ENCODE results near the gene NELL1.

NELL1 gene

GRCh38 chr11:21177379-21177778, 508.0 kb downstream of the NELL1 start:
- TF ChIP-seq CTCF (IDR thresholded peaks at IDR 0.05; ENCODE audit: control insufficient read depth, insufficient read depth, low read depth, low read length, missing control alignments), result no peak
- no peak for DNase-seq (ENCODE audit: low read depth)
- H3K4me3 ChIP-seq (ENCODE audit: control insufficient read depth, low read depth, low read length), result no peak overlapping the region

GRCh38 chr11:21179770-21180169, 510.4 kb downstream of the NELL1 start:
- no peak overlapping the region for H3K4me3 ChIP-seq (ENCODE audit: control insufficient read depth, low read depth, low read length)
- TF ChIP-seq CTCF (IDR thresholded peaks at IDR 0.05; ENCODE audit: control insufficient read depth, insufficient read depth, low read depth, low read length, missing control alignments), result no peak
- no peak for DNase-seq (ENCODE audit: low read depth)

GRCh38 chr11:21180182-21180581, 510.8 kb downstream of the NELL1 start:
- no peak overlapping the region for H3K4me3 ChIP-seq (ENCODE audit: control insufficient read depth, low read depth, low read length)
- no peak for TF ChIP-seq CTCF (IDR thresholded peaks at IDR 0.05; ENCODE audit: control insufficient read depth, insufficient read depth, low read depth, low read length, missing control alignments)
- DNase-seq (ENCODE audit: low read depth), result no peak

- DNase-seq (ENCODE audit: low read depth), result no peak
- no peak overlapping the region for H3K4me3 ChIP-seq (ENCODE audit: control insufficient read depth, low read depth, low read length)
- no peak for TF ChIP-seq CTCF (IDR thresholded peaks at IDR 0.05; ENCODE audit: control insufficient read depth, insufficient read depth, low read depth, low read length, missing control alignments)
These were observed 516.6 kb downstream of the NELL1 start for GRCh38 chr11:21185959-21186358.

GRCh38 chr11:21190181-21190580, 520.8 kb downstream of the NELL1 start:
- no peak for TF ChIP-seq CTCF (IDR thresholded peaks at IDR 0.05; ENCODE audit: control insufficient read depth, insufficient read depth, low read depth, low read length, missing control alignments)
- no peak for DNase-seq (ENCODE audit: low read depth)
- no peak overlapping the region for H3K4me3 ChIP-seq (ENCODE audit: control insufficient read depth, low read depth, low read length)

GRCh38 chr11:21195995-21196394, 526.6 kb downstream of the NELL1 start:
- DNase-seq (ENCODE audit: low read depth), result no peak
- H3K4me3 ChIP-seq (ENCODE audit: control insufficient read depth, low read depth, low read length), result no peak overlapping the region

More at GRCh38 chr11:21195995-21196394, 526.6 kb downstream of the NELL1 start:
- no peak for TF ChIP-seq CTCF (IDR thresholded peaks at IDR 0.05; ENCODE audit: control insufficient read depth, insufficient read depth, low read depth, low read length, missing control alignments)
